IPS-NIHi7 (cell line): Measurements from ENCODE around the gene NARF.

Experiments used
- DNase-seq: peaks from one replicate; pipeline ENCODE4 v3.0.0; 2012; ENCODE audit warnings: mixed read lengths; ENCODE audit errors: extremely low spot score

The NARF gene

GRCh38 chr17:82433560-82434215, 24.9 kb upstream of the NARF start:
- DNase-seq = no peak

DNA sequence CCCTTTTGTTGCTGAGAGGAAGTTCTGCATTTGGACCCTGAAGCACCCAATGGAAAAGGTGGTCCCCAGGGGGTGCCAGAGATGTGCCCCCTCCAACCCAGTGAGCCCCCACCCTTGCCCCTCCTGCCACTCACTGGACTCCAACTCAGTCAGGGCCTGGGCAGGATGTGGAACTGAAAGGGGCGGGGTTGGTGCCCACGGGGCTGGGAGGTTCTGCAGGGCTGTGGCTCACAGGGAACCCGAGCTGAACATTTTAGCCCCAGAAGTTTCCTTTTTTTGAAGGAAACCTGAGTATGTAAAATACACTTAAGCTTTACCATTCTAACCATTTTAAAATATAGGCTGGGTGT, 24.4 kb upstream of the NARF start:
- no peak for DNase-seq

DNA sequence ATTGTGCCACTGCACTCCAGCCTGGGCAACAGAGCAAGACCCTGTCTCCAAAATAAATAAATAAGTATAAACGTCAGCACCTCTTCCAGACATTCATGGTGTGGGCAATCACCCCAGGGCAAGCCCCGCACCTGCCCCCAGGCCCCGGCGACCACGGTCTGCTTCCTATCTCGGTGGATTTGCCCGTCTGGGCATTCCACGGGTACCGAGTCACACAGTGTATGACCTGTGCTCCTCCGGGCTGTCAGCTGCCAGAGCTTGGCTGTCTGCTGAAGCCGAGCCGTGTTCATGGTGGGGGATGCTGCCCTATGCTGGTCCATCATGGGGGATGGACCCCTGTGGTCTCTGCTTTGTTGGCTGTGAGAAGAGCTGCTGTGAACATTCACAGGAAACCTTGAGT, 23.4 kb upstream of the NARF start:
- DNase-seq = no peak

DNA sequence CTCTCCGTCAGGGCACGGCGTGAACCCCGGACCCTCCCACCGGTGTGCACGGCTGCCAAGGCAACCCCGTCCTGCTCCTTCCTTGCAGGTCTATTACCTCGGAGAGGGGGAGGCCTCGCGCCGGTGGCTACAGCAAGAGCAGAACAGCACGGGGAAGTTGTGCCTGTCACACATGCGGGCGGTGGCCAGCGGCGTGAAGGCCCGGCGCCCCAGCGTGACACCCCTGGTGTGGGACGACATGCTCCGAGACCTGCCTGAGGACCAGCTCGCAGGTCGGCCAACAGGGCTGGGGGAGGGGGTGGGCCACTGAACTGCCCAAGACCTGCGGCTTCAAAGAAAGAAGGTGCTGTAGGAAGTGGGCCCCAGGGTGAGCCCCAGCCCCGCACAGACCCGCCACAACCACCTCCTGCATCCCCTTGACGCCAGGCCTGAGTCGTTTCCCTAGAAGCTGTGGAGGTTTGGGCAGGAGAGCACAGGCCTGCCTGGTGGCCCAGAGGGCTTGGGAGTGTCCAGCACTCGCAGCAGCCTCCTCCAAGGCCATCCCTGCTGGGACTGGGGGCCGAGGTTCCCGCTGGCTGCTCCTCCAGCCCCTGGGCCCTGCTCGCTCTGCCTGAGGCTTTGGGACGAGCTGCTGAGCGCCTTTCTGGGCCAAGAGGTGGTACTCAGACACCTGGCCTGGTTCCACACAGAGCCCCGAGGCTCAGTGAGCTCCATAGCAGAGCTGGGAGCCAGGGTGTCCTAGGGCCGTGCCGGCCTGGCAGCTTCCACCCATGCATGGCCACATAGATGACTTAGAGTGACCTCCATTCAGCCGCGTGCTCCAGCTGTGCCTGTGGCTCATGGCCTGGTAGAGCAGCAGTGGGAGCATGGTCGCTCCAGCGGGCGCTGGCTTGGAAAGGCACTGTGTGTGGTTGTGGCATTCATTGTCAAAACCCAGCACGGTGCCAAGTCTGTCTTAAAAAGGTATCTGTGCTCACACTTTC, 22.6 kb upstream of the NARF start:
- DNase-seq = no peak

DNA sequence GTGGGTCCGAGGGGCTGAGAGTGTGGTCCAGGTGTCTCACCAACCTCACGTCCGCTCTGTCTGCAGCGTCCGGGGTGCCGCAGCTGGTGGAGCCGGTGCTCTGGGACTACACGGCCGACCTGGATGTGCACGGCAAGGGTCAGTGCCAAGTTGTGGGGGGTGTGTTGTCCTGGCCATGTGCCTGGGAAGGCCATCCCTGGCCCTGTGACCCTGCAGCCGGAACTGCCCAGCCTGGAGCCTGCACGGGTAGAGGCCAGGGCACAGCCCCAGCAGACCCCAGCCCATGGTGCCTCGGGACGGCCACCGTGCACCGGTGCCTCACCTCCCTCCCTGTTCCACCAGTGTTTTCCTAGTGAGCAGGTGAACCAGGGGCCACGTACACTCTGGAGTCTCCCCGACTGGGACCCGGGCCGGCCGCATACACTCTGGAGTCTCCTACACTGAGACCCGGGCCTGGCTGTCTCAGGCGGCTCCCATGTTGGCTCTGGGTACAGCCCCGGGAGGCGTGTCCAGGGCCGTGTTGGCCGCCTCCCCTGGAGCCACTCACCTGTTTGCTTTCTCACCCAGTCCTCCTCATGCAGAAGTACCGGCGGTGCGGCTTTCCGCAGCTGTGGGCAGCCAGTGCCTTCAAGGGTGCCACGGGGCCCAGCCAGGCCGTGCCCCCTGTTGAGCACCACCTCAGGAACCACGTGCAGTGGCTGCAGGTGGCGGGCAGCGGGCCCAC, 21.8 kb upstream of the NARF start:
- DNase-seq = no peak

DNA sequence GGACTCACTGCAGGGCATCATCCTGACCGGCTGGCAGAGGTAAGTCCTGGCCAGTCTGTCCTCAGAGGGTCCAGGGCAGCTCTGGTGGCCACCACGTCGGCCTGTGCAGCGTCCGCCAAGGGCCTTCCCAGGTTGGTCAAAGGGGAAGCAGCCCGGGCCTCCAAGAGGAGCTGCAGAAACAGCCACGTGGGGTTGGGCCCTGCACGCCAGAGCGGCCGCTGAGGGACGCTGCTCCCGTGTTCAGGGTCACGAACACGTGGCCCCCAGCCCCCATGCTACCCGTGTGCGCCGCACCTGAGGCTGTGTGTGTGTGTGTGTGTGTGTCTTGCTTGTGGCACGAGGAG, 21.2 kb upstream of the NARF start:
- no peak for DNase-seq

- DNase-seq = no peak
Observed at GRCh38 chr17:82438401-82439193, 19.9 kb upstream of the NARF start.

DNA sequence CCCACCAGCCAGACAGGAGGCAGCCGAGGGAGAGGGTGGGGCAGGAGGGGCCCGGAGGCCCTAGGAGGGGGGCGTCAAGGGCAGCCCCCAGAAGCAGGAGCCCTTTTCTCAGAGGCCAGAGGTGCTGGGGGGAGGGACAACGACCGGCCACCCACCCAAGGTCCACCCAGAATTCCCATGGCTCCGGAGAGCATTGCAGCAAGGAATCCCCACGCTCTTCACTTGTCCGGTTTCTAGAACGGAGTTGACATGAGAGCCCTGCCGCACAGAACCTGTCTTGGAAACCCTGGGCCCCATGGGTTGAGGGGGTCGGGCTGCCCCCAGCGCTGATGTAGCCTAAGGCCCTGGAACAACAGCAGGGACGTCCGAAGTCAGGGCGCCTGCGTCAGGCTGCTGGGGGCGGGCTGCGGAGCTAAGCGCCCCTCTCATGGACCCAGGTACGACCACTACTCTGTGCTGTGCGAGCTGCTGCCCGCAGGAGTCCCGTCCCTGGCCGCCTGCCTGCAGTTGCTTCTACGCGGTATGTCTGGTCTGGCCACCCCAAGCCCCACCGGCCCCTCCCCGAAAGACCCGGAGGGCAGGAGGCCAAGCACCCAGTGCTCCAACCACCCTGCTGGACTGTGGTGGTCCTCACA, 19.2 kb upstream of the NARF start:
- DNase-seq = no peak

DNA sequence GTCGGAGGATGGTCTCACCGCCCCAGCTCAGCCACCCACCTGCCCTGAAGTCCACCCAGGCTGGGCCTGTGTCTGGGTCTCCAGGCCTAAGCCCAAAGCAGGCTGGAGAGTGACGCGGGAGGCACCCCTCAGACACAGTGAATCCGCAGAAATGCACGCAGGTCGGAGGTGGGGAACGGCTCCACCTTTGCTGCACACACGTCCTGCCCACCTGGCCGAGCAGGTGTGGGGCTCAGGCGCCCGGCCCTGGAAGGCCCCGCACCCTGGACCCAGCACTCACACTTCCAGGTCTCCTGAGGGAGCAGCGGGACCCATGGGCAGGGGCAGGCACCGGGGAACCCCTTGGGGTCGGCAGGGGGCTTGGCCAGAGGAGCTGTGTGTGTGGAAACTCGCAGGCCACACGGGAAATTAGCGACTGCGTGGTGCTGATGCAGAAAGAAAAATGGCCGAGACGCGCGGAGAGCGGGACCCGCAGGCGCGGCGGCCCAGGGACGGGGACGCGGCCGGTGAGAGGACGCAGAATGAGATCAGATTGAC, 18.6 kb upstream of the NARF start:
- no peak for DNase-seq

DNA sequence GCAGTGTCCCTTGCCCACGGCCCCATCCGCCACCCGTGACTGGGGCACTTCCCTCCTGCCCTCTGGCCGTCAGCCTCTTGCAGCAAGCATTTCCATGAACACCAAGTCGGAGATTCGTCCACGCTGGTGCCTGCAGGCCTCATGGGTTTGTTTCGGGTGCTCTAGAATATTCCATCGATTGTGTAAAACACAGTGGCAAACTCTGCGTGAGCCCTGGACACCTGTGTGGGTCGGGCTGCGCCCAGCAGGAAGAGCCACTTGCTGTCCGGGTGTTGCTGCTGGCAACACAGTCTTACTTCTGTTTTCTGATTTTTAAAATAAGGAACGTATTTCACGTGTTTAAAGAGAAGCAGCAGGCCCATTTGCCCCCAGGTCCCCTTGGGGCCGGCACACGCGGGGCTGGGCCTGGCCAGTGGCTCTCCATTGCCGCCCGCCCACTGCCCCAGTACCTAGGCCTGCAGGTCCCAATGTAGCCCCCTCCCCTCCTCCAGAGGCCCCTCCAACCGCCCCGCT, 18.0 kb upstream of the NARF start:
- DNase-seq = no peak

- DNase-seq = no peak
Observed at GRCh38 chr17:82440991-82441627, 17.4 kb upstream of the NARF start.

DNA sequence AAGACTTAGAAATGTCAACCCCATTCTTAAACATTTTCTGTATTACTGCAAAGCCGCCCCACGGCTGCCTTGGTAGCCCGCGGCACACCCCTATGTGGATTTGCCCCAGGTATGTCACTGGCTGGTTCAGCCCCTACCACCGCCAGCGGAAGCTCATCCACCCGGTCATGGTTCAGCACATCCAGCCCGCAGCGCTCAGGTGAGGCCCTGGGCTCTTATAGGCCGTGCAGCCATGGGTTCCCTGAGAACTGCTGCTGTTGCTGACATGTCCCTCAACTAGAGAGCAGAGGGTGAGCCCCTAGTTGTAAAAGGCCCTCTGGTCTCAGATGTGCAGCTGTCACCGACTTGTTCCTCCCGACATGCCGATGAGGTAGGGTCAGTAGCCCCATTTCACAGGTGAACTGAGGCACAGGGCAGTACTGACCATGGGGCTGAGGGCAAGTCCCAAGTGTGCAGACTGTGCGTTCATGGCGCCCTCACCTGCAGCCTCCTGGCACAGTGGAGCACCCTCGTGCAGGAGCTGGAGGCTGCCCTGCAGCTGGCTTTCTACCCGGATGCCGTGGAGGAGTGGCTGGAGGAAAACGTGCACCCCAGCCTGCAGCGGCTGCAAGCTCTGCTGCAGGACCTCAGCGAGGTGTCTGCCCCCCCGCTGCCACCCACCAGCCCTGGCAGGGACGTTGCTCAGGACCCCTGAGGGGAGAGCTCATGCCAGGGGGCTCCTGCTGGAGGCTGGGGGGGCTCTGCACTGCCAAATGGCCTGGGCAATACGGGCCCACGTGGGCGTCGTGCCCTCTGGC, 16.7 kb upstream of the NARF start:
- DNase-seq = no peak

DNA sequence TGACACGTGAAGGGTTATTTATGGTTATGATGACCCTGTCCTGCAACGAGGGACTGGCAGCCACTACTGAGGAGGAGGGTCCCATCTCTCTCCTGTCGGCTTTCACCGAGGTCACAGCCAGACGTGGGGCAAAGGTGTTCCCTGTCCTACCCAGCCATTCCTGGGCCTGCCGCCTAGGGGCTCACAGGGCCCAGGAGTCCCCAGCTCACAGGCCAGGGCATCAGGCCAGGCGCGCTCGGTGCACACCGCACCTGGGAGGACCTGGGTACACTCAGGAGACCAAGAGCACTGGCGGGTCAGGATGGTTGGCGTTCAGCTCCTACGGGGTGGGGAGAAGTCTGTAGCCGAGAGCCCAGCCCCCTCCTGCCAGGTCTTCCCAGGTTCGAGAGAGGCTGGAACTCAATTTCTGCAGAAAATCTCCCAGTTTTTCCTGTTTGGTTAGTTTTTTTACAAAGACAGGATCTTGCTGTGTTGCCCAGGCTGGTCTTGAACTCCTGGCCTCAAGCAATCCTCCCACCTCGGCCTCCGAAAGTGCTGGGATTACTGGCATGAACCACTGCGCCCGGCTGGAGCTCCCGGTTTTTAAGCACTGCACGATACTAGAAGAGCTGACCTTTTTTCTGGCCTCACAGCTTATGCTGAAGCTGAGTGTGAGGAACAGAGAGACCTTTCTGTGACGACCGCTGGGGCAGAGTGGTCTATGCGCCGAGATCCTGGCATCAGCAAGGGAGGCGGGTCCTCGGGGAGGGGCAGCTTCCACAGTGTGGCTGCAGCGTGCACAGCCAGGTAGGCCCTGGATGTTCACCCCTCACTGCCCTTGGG, 15.7 kb upstream of the NARF start:
- no peak for DNase-seq

DNA sequence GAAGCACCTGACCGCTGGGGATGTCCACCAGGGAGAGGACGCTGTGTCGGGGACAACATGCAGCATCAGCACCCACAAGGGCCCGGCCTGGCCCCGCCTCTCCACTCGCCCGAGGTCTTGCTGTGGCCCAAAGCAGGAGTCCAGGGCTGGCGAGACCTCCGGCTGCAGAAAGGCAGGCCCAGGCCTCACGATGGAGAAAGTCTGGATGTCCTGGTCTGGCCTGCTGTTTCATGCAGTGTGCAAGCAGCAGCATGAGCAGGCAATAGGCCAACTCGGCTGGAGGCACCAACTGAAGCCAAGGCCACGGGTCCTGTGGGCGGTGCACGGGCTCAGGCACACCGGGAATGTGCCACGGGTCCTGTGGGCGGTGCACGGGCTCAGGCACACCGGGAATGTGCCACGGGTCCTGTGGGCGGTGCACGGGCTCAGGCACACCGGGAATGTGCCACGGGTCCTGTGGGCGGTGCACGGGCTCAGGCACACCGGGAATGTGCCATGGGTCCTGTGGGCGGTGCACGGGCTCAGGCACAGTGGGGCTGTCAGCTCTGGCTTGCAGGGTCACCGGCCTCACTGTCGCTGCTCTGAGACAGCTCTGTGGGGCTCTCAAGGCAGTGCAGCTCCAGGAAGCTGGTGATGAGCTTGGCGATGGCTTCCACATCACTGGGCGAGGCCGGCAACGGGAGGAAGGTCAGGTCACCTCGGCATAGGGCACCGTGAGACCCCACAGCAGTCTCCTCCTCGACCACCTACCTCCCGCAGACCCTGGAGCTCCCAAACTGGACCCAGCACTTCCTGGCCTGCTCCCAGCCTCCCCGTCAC, 14.9 kb upstream of the NARF start:
- DNase-seq = no peak

DNA sequence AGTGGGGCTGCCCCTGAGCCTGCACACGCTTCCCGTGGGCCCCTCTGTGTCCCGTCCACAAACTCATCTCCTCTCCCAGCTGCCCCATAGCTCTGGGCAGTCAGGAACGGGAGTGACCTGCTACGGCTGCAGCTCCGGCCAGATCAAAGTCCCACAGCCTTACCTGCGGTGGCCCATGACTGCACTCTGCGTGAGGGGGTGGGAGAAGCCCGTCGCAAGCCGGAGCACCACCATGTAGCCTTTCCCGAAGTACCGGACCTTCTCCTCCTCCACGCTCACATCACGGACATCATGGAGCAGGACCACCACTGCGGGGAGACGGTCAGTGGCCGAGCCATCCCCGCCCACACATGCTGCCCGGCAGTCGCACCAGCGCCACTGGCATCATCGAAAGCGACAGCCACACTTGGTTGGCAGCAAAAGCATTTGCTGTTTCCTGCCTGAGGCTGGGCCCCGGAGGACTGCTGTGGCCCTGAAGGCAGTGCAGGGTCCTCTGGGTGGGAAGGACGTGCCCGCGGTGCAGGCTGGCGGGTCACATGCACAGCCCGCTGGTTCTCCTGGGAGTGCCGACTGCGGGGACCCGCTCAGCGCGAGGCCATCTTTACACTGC, 14.2 kb upstream of the NARF start:
- no peak for DNase-seq

- DNase-seq = no peak
Observed at GRCh38 chr17:82444941-82445521, 13.5 kb upstream of the NARF start.

GRCh38 chr17:82445542-82445941, 13.0 kb upstream of the NARF start:
- no peak for DNase-seq
